Esophagus squamous epithelium (tissue), 5 donors: ENCODE measurements around the gene FRMD6. TPM values are rescaled to one million over a fixed set of nuclear protein-coding genes. Genes with fewer than 3 reads are reported as not detected.

Experiments used
- DNase-seq: peaks from one replicate; lab custom pipeline; 2025; lab: John Stamatoyannopoulos, UW
- H3K27ac ChIP-seq, 4 donors: fragments of 200-600 bp; sonication (generic); one replicate each; pipeline ENCODE4 v1.5.1; 2016 to 2019; ENCODE audit warnings: mild to moderate bottlenecking in 1 of 4
- H3K27me3 ChIP-seq, 4 donors: fragments of 200-600 bp; sonication (generic); 1 replicate in 3 of 4; 2 replicates in 1 of 4; pipeline versions ENCODE4 v1.5.1 to v1.6.0; 2017 to 2021; ENCODE audit warnings: antibody characterized with exemption in 1 of 4
- H3K36me3 ChIP-seq, 3 donors: fragments of 200-600 bp; sonication (generic); one replicate each; pipeline ENCODE4 v1.5.1; 2016 to 2019
- H3K4me1 ChIP-seq, 3 donors: fragments of 200-600 bp; sonication (generic); one replicate each; pipeline ENCODE4 v1.5.1; 2017 to 2019
- H3K4me3 ChIP-seq, 4 donors: fragments of 200-600 bp; sonication (generic); 1 replicate in 3 of 4; 2 replicates in 1 of 4; pipeline ENCODE4 v1.5.1; 2016 to 2019; ENCODE audit warnings: mild to moderate bottlenecking in 2 of 4, moderate library complexity in 1 of 4
- H3K9me3 ChIP-seq, 3 donors: fragments of 200-600 bp; sonication (generic); one replicate each; pipeline ENCODE4 v1.5.1; 2016 to 2019
- POLR2A ChIP-seq, 4 donors: fragments of 450-650 bp; IDR thresholded peaks; one replicate each; pipeline ENCODE4 v1.6.1; 2017; ENCODE audit warnings: antibody characterized with exemption in 4 of 4, mild to moderate bottlenecking in 4 of 4, moderate library complexity in 3 of 4
- WGBS, 2 donors: methylation state at CpG; one replicate each; pipeline ENCODE4 v1.1.5; 2018; 5-methylcytosine and 5-hydroxymethylcytosine counted together
- intact Hi-C: fragments of 100-400 bp; cut with DNase I; formaldehyde crosslinking; loops from one replicate; pipeline ENCODE4 v1.15.0; 2022
- total RNA-seq, 4 donors: library from RNA; depleted of rRNA; stranded (reverse); fragments of >200 nt; gene quantifications; one replicate each; pipeline ENCODE4 v1.1.0, GENCODE V29; 2016
- TF ChIP-seq, protein P1 (sequence below), 6 experiments: fragments of 450-650 bp in 4 of 6; fragments of 200-600 bp in 2 of 6; sonication (generic) in 2 of 6; IDR thresholded peaks; one replicate each; pipeline ENCODE4 v1.5.1; 2016 to 2019; ENCODE audit warnings: antibody characterized with exemption in 6 of 6, mild to moderate bottlenecking in 4 of 6, moderate library complexity in 4 of 6
- donor health status: DM: yes; HTN: yes; CAD: no.

The FRMD6 gene
- total RNA-seq, 4 donors from 2014 or later, result 98.1 to 191 (median 110) TPM

DNA sequence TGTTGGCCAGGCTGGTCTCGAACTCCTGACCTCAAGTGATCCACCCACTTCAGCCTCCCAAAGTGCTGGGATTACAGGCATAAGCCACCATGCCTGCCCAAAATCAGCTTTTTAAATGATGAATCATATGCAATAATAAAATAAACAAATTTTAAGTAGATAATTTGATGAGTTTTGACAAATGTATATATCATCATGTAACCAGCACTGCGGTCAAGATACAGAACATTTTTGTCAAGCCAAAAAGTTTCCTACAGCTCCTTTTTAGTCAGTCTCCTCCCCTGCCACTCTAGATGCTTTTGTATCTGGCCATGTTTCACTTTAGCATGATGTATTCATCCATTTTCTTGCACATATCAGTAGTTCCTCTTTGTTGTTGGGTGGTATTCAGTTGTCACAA, 17.2 kb downstream of the FRMD6 start:
- H3K27me3 ChIP-seq, result no peaks in the 10 kb centered on the region
- H3K36me3 ChIP-seq, result peaks cover 0 to 18% (median 0%) of the 10 kb centered on the region in 3 donors
- intact Hi-C loops, result no loop called here
- no peak overlapping the region for H3K27ac ChIP-seq
- DNase-seq, result no peak
- 81 to 93% methylated on average over 2 of the region's 2 CpGs for WGBS, 2 donors
- no peaks in the 10 kb centered on the region for H3K9me3 ChIP-seq
- TF ChIP-seq, protein P1, sequence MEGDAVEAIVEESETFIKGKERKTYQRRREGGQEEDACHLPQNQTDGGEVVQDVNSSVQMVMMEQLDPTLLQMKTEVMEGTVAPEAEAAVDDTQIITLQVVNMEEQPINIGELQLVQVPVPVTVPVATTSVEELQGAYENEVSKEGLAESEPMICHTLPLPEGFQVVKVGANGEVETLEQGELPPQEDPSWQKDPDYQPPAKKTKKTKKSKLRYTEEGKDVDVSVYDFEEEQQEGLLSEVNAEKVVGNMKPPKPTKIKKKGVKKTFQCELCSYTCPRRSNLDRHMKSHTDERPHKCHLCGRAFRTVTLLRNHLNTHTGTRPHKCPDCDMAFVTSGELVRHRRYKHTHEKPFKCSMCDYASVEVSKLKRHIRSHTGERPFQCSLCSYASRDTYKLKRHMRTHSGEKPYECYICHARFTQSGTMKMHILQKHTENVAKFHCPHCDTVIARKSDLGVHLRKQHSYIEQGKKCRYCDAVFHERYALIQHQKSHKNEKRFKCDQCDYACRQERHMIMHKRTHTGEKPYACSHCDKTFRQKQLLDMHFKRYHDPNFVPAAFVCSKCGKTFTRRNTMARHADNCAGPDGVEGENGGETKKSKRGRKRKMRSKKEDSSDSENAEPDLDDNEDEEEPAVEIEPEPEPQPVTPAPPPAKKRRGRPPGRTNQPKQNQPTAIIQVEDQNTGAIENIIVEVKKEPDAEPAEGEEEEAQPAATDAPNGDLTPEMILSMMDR (IDR thresholded peaks at IDR 0.05), result no peak
- no peak for TF ChIP-seq POLR2A (IDR thresholded peaks at IDR 0.05)
- H3K4me1 ChIP-seq, result peaks cover 0 to 14% (median 0%) of the 10 kb centered on the region in 3 donors
- H3K4me3 ChIP-seq, result no peak overlapping the region

DNA sequence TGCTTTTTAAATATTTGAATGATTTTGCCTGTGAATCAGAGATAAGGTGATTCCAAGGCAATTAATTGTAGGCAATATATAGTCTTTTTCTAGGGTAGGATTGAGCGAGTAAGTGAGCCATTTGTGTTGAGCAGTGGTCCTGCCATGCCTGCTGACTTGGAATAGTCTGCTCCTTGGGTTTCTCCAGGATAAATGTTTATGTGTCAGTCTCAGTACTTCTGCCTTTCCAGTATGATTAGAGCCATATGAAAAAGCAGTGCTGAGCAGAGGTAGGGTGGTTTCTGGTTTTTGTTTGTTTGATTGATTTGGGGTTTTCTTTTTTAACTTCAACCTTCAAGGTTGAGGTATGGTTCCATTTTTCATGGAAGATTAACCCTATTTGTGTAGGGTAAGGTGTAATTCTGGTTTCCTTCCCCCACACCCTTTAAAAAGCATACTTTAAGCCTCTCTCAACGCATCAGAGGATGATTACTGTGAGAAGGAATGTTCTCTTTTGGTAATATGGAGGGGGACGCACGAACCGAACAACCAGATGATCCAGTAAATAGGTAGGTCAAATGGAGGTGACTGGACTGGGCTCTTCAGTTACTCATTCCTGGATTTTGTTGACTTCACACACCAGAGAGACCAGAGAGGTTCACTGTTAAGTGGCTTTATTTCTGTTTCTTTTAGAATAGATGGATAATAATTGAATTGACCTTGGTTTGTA, 22.7 kb downstream of the FRMD6 start:
- peak overlapping the region in 3 of 4 donors; percentile 22 to 56 (median 52) for H3K27ac ChIP-seq
- TF ChIP-seq, protein P1 (IDR thresholded peaks at IDR 0.05), result no peak
- TF ChIP-seq POLR2A (IDR thresholded peaks at IDR 0.05), result no peak
- WGBS, 2 donors, result 74 to 77% methylated on average over 5 of the region's 5 CpGs
- peaks cover 0 to 52% (median 14%) of the 10 kb centered on the region in 3 donors for H3K4me1 ChIP-seq
- H3K9me3 ChIP-seq, result no peaks in the 10 kb centered on the region
- H3K36me3 ChIP-seq, result peaks cover 0 to 6% (median 0%) of the 10 kb centered on the region in 3 donors
- intact Hi-C loops, result no loop called here
- H3K4me3 ChIP-seq, result no peak overlapping the region
- no peak for DNase-seq
- H3K27me3 ChIP-seq, result no peaks in the 10 kb centered on the region

DNA sequence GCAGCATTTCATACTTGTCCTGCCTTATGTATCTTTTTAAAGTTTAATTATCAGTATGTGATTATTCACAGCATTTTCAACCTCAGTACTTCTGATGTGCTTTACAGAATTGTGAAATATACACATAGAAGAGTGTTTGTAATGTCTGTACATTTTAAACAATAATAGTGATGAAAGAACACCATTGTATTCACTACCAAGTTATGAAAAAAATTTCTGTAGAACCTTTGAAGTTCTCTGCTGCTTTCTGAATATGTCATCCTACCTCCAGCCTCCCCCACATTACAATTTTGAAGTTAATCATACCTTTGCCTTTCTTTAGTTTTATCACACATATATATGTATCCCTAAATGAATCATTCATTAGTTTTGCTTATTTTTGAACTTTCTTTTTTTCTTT, 24.8 kb downstream of the FRMD6 start:
- Histone ChIP-seq H3K4me3 (no peak overlapping the region), H3K36me3 (peaks cover 0 to 6% (median 0%) of the 10 kb centered on the region in 3 donors), H3K27ac (peak overlapping the region in 2 of 4 donors; percentile 22 to 39), H3K9me3 (no peaks in the 10 kb centered on the region), H3K27me3 (no peaks in the 10 kb centered on the region), H3K4me1 (peaks cover 0 to 73% (median 17%) of the 10 kb centered on the region in 3 donors)
- TF ChIP-seq POLR2A (IDR thresholded peaks at IDR 0.05), result no peak
- TF ChIP-seq, protein P1 (IDR thresholded peaks at IDR 0.05), result no peak
- intact Hi-C loops, result no loop called here
- DNase-seq, result no peak

DNA sequence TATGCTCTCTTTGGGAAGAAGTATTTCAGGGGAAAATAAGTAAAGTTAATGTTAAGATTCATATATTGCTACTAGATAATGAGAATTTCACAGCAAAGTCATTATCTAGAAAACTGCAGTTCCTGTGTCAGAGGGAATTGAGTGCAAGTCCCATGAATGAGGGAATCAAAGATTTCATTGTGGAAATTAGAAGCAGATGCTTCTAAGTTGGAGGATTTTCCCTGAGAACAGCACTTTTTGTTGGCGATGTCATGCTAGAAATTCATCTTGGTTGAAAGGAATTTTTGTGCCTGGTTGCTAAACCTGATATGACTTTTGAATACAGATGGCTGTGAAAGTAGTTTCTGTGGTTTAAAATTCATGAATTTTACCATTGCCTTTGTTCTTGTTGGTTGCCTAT, 25.6 kb downstream of the FRMD6 start:
- intact Hi-C loops, result no loop called here
- DNase-seq, result no peak
- WGBS, 2 donors, result 78 to 85% methylated on average over 1 of the region's 1 CpG

DNA sequence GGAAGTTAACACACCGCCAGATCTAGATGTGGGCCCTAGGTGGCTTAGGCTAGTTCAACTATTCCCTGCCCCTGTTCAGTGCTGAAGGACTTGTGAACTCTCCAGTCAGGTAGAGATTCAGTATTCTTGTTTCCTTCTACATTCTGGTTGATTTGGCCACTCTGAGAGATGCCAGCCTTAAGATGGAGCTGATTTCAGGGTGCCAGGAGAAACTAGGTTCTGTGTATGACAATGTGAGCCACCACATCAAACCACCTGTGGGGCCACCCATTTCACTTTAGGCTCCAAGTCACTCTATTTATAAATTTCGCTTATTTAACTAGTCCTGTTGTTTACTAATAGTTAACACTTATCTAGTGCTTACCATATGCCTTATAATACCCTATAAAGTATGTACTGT, 26.0 kb downstream of the FRMD6 start:
- peak overlapping the region in 2 of 4 donors; percentile 22 to 44 for H3K27ac ChIP-seq
- no peaks in the 10 kb centered on the region for H3K27me3 ChIP-seq
- H3K9me3 ChIP-seq, result no peaks in the 10 kb centered on the region
- H3K36me3 ChIP-seq, result no peaks in the 10 kb centered on the region
- no peak for DNase-seq
- intact Hi-C loops, result no loop called here
- no peak overlapping the region for H3K4me3 ChIP-seq
- H3K4me1 ChIP-seq, result peaks cover 0 to 84% (median 17%) of the 10 kb centered on the region in 3 donors
- WGBS, 2 donors, result 84 to 95% methylated on average over 1 to 2 of the region's 2 CpGs
- TF ChIP-seq, protein P1 (IDR thresholded peaks at IDR 0.05), result no peak
- TF ChIP-seq POLR2A (IDR thresholded peaks at IDR 0.05), result no peak

More for the DNA sequence above, 25.6 kb downstream of the FRMD6 start:
- Histone ChIP-seq H3K27me3 (no peaks in the 10 kb centered on the region), H3K27ac (peak overlapping the region in 2 of 4 donors; percentile 22 to 44), H3K4me1 (peaks cover 0 to 79% (median 17%) of the 10 kb centered on the region in 3 donors), H3K36me3 (peaks cover 0 to 1% (median 0%) of the 10 kb centered on the region in 3 donors), H3K4me3 (no peak overlapping the region), H3K9me3 (no peaks in the 10 kb centered on the region)
- TF ChIP-seq, protein P1 (IDR thresholded peaks at IDR 0.05), result no peak
- TF ChIP-seq POLR2A (IDR thresholded peaks at IDR 0.05), result no peak
